Kidney (tissue), 14 donors: ENCODE results near the gene DLGAP1. TPM values are rescaled to one million over a fixed set of nuclear protein-coding genes. Genes with fewer than 3 reads are reported as not detected.

ENCODE experiments used
- DNase-seq, 5 donors: peaks; one replicate each; pipeline ENCODE4 v3.0.0-alpha.2; 2013 to 2020
- FAIRE-seq: peaks from 2 replicates; lab custom pipeline; 2012; peaks lifted over from hg19 to GRCh38; lab: Jason Lieb, UNC
- H3K27ac ChIP-seq, 2 donors: one replicate each; pipeline ENCODE4 v1.7.0; 2013; ENCODE audit warnings: low read depth in 2 of 2, low read length in 2 of 2, inconsistent platforms in 1 of 2
- H3K27me3 ChIP-seq: one replicate; pipeline ENCODE4 v1.7.1; 2013; ENCODE audit warnings: low read length, inconsistent platforms; ENCODE audit not compliant: control insufficient read depth, insufficient read depth
- H3K36me3 ChIP-seq, 3 donors: one replicate each; pipeline versions ENCODE4 v1.7.0 to v1.7.1; 2013; ENCODE audit warnings: low read length in 3 of 3, control low read depth in 1 of 3, inconsistent platforms in 1 of 3; ENCODE audit not compliant: insufficient read depth in 3 of 3, control insufficient read depth in 2 of 3
- H3K4me1 ChIP-seq, 3 donors: one replicate each; pipeline versions ENCODE4 v1.7.0 to v1.7.1; 2013; ENCODE audit warnings: low read length in 3 of 3, inconsistent platforms in 1 of 3, low read depth in 1 of 3; ENCODE audit not compliant: control insufficient read depth in 2 of 3, insufficient read depth in 2 of 3
- H3K4me3 ChIP-seq, 3 donors: one replicate each; pipeline versions ENCODE4 v1.7.0 to v1.8.1; 2013; ENCODE audit warnings: low read length in 3 of 3, control low read depth in 1 of 3, inconsistent platforms in 1 of 3
- H3K9ac ChIP-seq, 3 donors: one replicate each; pipeline versions ENCODE4 v1.7.0 to v1.7.1; 2013; ENCODE audit warnings: low read length in 3 of 3, control low read depth in 1 of 3, inconsistent platforms in 1 of 3
- H3K9me3 ChIP-seq, 3 donors: one replicate each; pipeline versions ENCODE4 v1.7.0 to v1.7.1; 2013; ENCODE audit warnings: low read length in 3 of 3, control low read depth in 1 of 3, inconsistent platforms in 1 of 3; ENCODE audit not compliant: control insufficient read depth in 2 of 3, insufficient read depth in 1 of 3
- CTCF ChIP-seq: IDR thresholded peaks from 3 replicates; pipeline ENCODE4 v1.5.1; 2012; ENCODE audit warnings: mild to moderate bottlenecking, moderate library complexity, borderline replicate concordance; ENCODE audit not compliant: insufficient read depth; ENCODE audit errors: extremely low read depth
- intact Hi-C: fragments of 100-400 bp; cut with DNase I; formaldehyde crosslinking; loops from one replicate; pipeline ENCODE4 v1.11.1; 2022
- polyA plus RNA-seq: library from polyadenylated mRNA; stranded (reverse); fragments of 350-450 nt; fragmentation: Illumina TruSeq; extraction: RNeasy Lipid Tissue Mini Kit (QIAGEN cat#74804); gene quantifications from one replicate; pipeline ENCODE4 v1.2.3, GENCODE V29; 2014; ENCODE audit warnings: low read depth, low replicate concordance; ENCODE audit not compliant: insufficient read depth
- total RNA-seq: library from RNA; stranded (reverse); fragmentation: NEBNext Ultra II Directional; extraction: Animal tissue kit (Norgen Biotek cat#: 25700); gene quantifications from one replicate; pipeline ENCODE4 v1.2.1, GENCODE V29; 2021
- donor health status: control.
- donor health status: control.
- donor health status: control.
- donor health status: control.
- donor health status: control.
- donor health status: DM: yes; HTN: yes; CAD: no.
- donor health status: Normal renal cell carcinoma (clear cell type).

DLGAP1 gene
- total and polyA plus RNA-seq, 2 donors from 2014 or later: 1.2 to 32.8 TPM

DNA sequence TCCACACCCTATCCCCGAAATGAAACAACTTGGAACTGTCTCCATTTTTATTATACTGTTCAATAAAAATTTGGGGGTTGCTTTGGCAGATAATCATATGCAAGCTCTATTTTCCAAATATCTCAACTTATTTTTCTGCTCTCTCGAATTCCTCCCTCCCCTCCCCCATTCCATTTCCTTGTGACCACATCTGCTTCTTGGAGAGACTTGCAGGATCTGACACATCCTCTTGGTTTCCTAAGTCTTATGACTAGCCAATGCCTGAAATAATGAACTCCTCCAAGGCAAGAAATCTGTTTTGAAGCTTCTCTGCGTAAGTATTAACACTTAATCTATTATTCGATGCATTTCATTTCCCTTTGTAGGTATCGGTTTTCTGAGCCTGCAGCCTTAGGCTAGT is 989.1 kb downstream of the DLGAP1 start:
- intact Hi-C loops: no loop called here
- Histone ChIP-seq H3K9ac (no peak overlapping the region), H3K4me1 (peaks cover 0 to 8% (median 0%) of the 10 kb centered on the region in 3 donors), H3K9me3 (no peaks in the 10 kb centered on the region), H3K27me3 (no peaks in the 10 kb centered on the region), H3K4me3 (no peak overlapping the region), H3K27ac (no peak overlapping the region), H3K36me3 (peaks cover 0 to 2% (median 0%) of the 10 kb centered on the region in 3 donors)
- peak in 2 of 5 donors; percentile 30 to 49 for DNase-seq
- no peak for TF ChIP-seq CTCF
- no peak for FAIRE-seq

- intact Hi-C loops: no loop called here
- FAIRE-seq: no peak
These were observed 992.1 kb downstream of the DLGAP1 start for GRCh38 chr18:3463051-3463450.

DNA sequence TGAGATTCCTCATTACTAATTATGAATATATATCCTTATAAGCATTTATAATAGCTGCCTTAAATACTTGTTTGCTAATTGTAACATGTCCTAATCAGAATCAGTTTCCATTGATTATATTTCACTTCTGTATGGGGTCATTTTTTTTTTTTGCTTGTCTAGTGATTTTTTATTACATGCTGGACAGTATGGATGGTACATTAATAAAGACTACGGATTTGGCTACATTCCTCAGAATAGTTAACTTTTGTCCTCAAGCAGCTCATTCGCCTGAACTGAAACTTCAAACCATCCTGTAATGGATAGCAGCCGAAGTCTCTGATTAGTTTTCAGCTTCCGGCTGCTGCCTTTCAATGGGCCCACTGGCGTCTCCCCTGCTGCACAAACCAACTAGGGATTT is 993.4 kb downstream of the DLGAP1 start:
- intact Hi-C loops: no loop called here
- DNase-seq (no peak), FAIRE-seq (no peak)
- no peaks in the 10 kb centered on the region for H3K27me3 ChIP-seq
- H3K36me3 ChIP-seq: peaks cover 6 to 13% (median 6%) of the 10 kb centered on the region in 3 donors
- H3K4me3 ChIP-seq: no peak overlapping the region
- H3K27ac ChIP-seq: no peak overlapping the region
- no peak for TF ChIP-seq CTCF
- no peak overlapping the region for H3K9ac ChIP-seq
- no peaks in the 10 kb centered on the region for H3K9me3 ChIP-seq
- H3K4me1 ChIP-seq: peaks cover 3 to 12% (median 4%) of the 10 kb centered on the region in 3 donors

More at GRCh38 chr18:3463051-3463450, 992.1 kb downstream of the DLGAP1 start:
- Histone ChIP-seq H3K9ac (no peak overlapping the region), H3K4me1 (peaks cover 0 to 8% (median 4%) of the 10 kb centered on the region in 3 donors), H3K9me3 (no peaks in the 10 kb centered on the region), H3K36me3 (peaks cover 0 to 13% (median 3%) of the 10 kb centered on the region in 3 donors), H3K27ac (no peak overlapping the region), H3K27me3 (no peaks in the 10 kb centered on the region), H3K4me3 (no peak overlapping the region)
- no peak for DNase-seq
- no peak for TF ChIP-seq CTCF
